Measurements from ENCODE around the gene FBXO24.

GRCh38 chr7:100595188-100595587, 9.1 kb downstream of the FBXO24 start:
- no peak for TF ChIP-seq CTCF (conservative IDR thresholded peaks at IDR 0.05; ENCODE audit: low read depth, low read length)
- no peak for TF ChIP-seq FOS (IDR thresholded peaks at IDR 0.05; ENCODE audit: low read depth, low read length)
- no peak for TF ChIP-seq CEBPB (IDR thresholded peaks at IDR 0.05; ENCODE audit: low read depth, low read length)
- no peak for TF ChIP-seq POLR2A (IDR thresholded peaks at IDR 0.05; ENCODE audit: low read depth, low read length)
- TF ChIP-seq NFE2L2 (IDR thresholded peaks at IDR 0.05; ENCODE audit: low read depth, low read length): no peak
- no peak for TF ChIP-seq MAFK (IDR thresholded peaks at IDR 0.05; ENCODE audit: low read depth, low read length)

Measured in IMR-90 (cell line).